ENCODE results near the gene LETMD1. TPM values are rescaled to one million over a fixed set of nuclear protein-coding genes. Genes with fewer than 3 reads are reported as not detected.

LETMD1 gene
- total RNA-seq, 6 experiments from 2014 or later = 22.1 to 35.6 (median 30.4) TPM

DNA sequence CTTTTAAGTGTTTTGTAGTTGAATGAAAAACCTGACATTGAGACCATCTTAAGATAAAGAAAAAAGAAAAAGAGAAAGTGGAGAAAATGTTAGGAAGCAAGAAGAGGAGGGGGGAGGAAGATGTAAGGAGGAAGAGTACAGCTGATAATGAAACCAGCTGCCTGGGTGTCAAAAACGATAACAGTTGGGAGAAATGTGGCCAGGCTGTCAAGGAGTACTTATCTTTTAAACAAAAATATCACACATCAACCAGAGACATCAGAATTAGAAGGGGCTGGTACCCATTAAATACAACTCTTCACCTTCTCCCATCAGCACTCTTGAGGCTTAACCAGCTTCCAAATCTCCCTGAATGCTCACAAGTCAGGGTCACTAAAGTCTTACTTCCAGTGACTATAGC, 26.4 kb upstream of the LETMD1 start:
- intact Hi-C loops (cut with DNase I) = no loop called here
- H3K27ac ChIP-seq = peak overlapping the region in 1 of 3 donors; percentile 3
- no peak overlapping the region for H3K4me3 ChIP-seq
- TF ChIP-seq POLR2A (IDR thresholded peaks at IDR 0.05) = no peak
- no peak for TF ChIP-seq CTCF (IDR thresholded peaks at IDR 0.05)
- no peaks in the 10 kb centered on the region for H3K36me3 ChIP-seq
- H3K27me3 ChIP-seq = no peaks in the 10 kb centered on the region
- 33% methylated on average over 1 of the region's 1 CpG for WGBS (ENCODE audit: insufficient coverage, low coverage, low lambda C conversion rate, missing lambda C conversion rate)
- no peaks in the 10 kb centered on the region for H3K9me3 ChIP-seq
- DNase-seq (no peak), ATAC-seq (no peak)
- H3K4me1 ChIP-seq = peaks cover 0 to 32% (median 15%) of the 10 kb centered on the region in 4 donors

GRCh38 chr12:51023625-51024382, 24.3 kb upstream of the LETMD1 start:
- H3K27ac ChIP-seq = peak overlapping the region; percentile 92 to 99 (median 97)
- no peaks in the 10 kb centered on the region for H3K27me3 ChIP-seq
- DNase-seq (no peak), ATAC-seq (no peak)
- peaks cover 0 to 33% (median 14%) of the 10 kb centered on the region in 4 donors for H3K4me1 ChIP-seq
- WGBS (ENCODE audit: insufficient coverage, low coverage, low lambda C conversion rate, missing lambda C conversion rate) = 23% methylated on average over 4 of the region's 4 CpGs
- H3K36me3 ChIP-seq = no peaks in the 10 kb centered on the region
- TF ChIP-seq CTCF (IDR thresholded peaks at IDR 0.05) (no peak), POLR2A (IDR thresholded peaks at IDR 0.05) (no peak)
- H3K9me3 ChIP-seq = no peaks in the 10 kb centered on the region
- peak overlapping the region; percentile 28 to 78 (median 43) for H3K4me3 ChIP-seq
- intact Hi-C loops (cut with DNase I) = no loop called here

- Histone ChIP-seq H3K4me3 (peak overlapping the region; percentile 75 to 80 (median 78)), H3K9me3 (no peaks in the 10 kb centered on the region), H3K27me3 (no peaks in the 10 kb centered on the region), H3K36me3 (no peaks in the 10 kb centered on the region), H3K4me1 (peaks cover 0 to 33% (median 14%) of the 10 kb centered on the region in 4 donors), H3K27ac (peak overlapping the region; percentile 92 to 99 (median 97))
- DNase-seq = no peak
- WGBS (ENCODE audit: insufficient coverage, low coverage, low lambda C conversion rate, missing lambda C conversion rate) = 2% methylated on average over 9 of the region's 9 CpGs
- TF ChIP-seq POLR2A (IDR thresholded peaks at IDR 0.05) (no peak), CTCF (IDR thresholded peaks at IDR 0.05) (no peak)
- intact Hi-C loops (cut with DNase I) = no loop called here
- no peak for ATAC-seq
These were observed 22.7 kb upstream of the LETMD1 start for GRCh38 chr12:51025338-51025835.

DNA sequence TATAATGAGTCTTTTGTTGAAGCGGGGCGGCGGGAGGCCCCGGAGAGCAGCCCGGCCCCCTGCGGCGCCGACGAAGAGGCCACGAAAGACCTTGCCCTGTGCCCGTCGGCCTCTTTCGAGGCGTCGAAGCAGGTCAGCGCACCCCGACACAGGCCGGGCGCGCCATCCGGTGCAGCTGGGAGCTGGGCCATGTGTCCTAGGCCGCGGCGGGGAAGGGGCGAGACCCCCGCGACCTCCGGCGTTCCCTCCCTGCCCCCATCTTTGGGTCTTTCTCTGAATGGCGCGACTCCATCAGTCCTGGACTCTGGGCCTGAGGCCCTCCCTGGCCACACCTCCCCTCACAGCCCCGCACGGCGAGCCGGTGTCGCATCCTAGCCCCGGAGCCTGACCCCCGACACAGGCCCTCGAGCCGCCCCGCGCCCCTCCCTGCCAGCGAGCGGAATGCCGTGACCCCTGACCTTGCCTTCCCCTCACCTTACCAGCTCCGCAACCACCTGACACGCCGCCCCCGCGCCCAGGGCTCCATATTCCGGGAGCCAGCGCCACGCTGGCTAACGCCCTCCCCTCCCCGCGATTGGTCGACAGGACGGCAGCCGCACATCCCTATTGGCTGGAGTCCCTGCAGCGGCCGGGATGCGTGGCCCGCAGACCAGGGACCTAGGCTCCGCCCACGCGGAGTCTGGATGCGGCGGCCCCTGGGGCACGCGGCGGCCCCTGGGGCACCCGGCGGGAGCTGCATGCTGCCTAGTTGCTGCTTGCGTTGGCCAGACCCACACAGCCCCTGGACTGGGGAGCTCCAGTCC, 22.1 kb upstream of the LETMD1 start, which contains the start of gene SLC11A2:
SLC11A2 (minus strand) TSS at position 549 of the 803 bp plus-strand sequence. CDS start 15,656 bp downstream, outside the sequence.
- peak; percentile 84 to 94 (median 90) for ATAC-seq
- Histone ChIP-seq H3K4me1 (peaks cover 0 to 33% (median 14%) of the 10 kb centered on the region in 4 donors), H3K9me3 (no peaks in the 10 kb centered on the region), H3K4me3 (peak within 1 kb of the TSS; percentile 75 to 80 (median 78)), H3K27ac (peak within 1 kb of the TSS; percentile 92 to 99 (median 97)), H3K27me3 (no peaks in the 10 kb centered on the region), H3K36me3 (no peaks in the 10 kb centered on the region)
- DNase-seq = peak; percentile 98
- peak in 1 of 4 donors; percentile 17 for TF ChIP-seq CTCF (IDR thresholded peaks at IDR 0.05)
- peak; percentile 88 for TF ChIP-seq POLR2A (IDR thresholded peaks at IDR 0.05)
- intact Hi-C loops (cut with DNase I) = no loop called here
- WGBS (ENCODE audit: insufficient coverage, low coverage, low lambda C conversion rate, missing lambda C conversion rate) = 0% methylated on average over 17 of the region's 74 CpGs

Data from right lobe of liver (tissue), 6 donors.